ENCODE measurements around the gene SSTR3.

Gene SSTR3

DNA sequence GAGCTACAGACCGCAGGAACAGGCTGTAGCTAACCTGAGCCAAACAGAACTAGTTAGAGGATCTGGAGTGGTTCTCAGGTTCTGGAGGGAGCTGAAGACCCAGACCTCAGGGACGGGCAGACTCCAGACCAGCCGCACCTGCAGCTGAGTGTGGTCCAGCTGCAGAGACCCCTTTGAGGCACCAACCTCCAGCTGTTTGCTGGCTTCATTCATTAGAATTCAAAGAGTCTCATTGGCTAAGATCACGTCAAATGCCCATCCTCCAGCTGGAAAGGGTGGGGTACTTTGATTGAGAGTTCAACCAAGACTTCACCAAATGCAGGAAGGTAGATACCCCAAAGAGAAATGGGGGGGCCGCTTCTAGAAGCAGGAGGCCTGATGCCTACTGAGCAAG is 49.2 kb downstream of the SSTR3 start:
- H3K36me3 ChIP-seq (ENCODE audit: control insufficient read depth, insufficient read depth, low read length) = no peaks in the 10 kb centered on the region
- no peaks in the 10 kb centered on the region for H3K79me2 ChIP-seq
- H2AFZ ChIP-seq = no peak overlapping the region
- TF ChIP-seq, protein P1, sequence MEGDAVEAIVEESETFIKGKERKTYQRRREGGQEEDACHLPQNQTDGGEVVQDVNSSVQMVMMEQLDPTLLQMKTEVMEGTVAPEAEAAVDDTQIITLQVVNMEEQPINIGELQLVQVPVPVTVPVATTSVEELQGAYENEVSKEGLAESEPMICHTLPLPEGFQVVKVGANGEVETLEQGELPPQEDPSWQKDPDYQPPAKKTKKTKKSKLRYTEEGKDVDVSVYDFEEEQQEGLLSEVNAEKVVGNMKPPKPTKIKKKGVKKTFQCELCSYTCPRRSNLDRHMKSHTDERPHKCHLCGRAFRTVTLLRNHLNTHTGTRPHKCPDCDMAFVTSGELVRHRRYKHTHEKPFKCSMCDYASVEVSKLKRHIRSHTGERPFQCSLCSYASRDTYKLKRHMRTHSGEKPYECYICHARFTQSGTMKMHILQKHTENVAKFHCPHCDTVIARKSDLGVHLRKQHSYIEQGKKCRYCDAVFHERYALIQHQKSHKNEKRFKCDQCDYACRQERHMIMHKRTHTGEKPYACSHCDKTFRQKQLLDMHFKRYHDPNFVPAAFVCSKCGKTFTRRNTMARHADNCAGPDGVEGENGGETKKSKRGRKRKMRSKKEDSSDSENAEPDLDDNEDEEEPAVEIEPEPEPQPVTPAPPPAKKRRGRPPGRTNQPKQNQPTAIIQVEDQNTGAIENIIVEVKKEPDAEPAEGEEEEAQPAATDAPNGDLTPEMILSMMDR (IDR thresholded peaks at IDR 0.05) = no peak
- H3K9me3 ChIP-seq (ENCODE audit: control insufficient read depth, low read length) = no peaks in the 10 kb centered on the region
- H3K27me3 ChIP-seq (ENCODE audit: control insufficient read depth, insufficient read depth, low read length) = no peaks in the 10 kb centered on the region
- H3K9ac ChIP-seq = no peak overlapping the region
- no peak overlapping the region for H3K4me2 ChIP-seq (ENCODE audit: low read length)
- H3K4me3 ChIP-seq (ENCODE audit: low read depth, low read length) = no peak overlapping the region
- no peak overlapping the region for H3K27ac ChIP-seq
- no peaks in the 10 kb centered on the region for H3K4me1 ChIP-seq

- Histone ChIP-seq H3K4me2 (ENCODE audit: low read length) (no peak overlapping the region), H3K27me3 (ENCODE audit: control insufficient read depth, insufficient read depth, low read length) (no peaks in the 10 kb centered on the region), H3K79me2 (no peaks in the 10 kb centered on the region), H3K36me3 (ENCODE audit: control insufficient read depth, insufficient read depth, low read length) (no peaks in the 10 kb centered on the region), H3K9ac (no peak overlapping the region), H3K9me3 (ENCODE audit: control insufficient read depth, low read length) (no peaks in the 10 kb centered on the region), H3K4me1 (no peaks in the 10 kb centered on the region), H3K27ac (no peak overlapping the region), H3K4me3 (ENCODE audit: low read depth, low read length) (no peak overlapping the region), H2AFZ (no peak overlapping the region)
- TF ChIP-seq, protein P1 (IDR thresholded peaks at IDR 0.05) = no peak
These were observed 49.8 kb downstream of the SSTR3 start for GRCh38 chr22:37162221-37163095.

DNA sequence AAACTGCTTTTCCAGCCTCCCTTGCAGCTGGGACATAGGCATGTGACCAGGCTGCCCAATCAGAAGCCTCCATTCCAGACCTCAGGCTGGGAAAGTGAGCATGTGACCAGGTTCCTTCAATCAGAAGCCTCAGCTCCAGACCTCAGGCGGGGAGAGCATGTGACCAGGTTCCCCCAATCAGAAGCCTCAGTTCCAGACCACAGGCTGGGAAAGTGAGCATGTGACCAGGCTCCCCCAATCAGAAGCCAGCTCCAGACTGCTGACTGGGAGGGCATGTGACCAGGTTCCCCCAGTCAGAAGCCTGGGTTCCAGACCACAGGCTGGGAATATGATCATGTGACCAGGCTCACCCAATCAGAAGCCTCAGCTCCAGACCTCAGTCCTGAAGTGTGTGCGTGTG is 50.8 kb downstream of the SSTR3 start:
- no peaks in the 10 kb centered on the region for H3K36me3 ChIP-seq (ENCODE audit: control insufficient read depth, insufficient read depth, low read length)
- no peak overlapping the region for H3K4me3 ChIP-seq (ENCODE audit: low read depth, low read length)
- H3K27ac ChIP-seq = no peak overlapping the region
- H3K79me2 ChIP-seq = no peaks in the 10 kb centered on the region
- TF ChIP-seq, protein P1 (IDR thresholded peaks at IDR 0.05) = no peak
- H3K9me3 ChIP-seq (ENCODE audit: control insufficient read depth, low read length) = no peaks in the 10 kb centered on the region
- no peak overlapping the region for H3K9ac ChIP-seq
- no peak overlapping the region for H2AFZ ChIP-seq
- no peak overlapping the region for H3K4me2 ChIP-seq (ENCODE audit: low read length)
- no peaks in the 10 kb centered on the region for H3K27me3 ChIP-seq (ENCODE audit: control insufficient read depth, insufficient read depth, low read length)
- no peaks in the 10 kb centered on the region for H3K4me1 ChIP-seq

DNA sequence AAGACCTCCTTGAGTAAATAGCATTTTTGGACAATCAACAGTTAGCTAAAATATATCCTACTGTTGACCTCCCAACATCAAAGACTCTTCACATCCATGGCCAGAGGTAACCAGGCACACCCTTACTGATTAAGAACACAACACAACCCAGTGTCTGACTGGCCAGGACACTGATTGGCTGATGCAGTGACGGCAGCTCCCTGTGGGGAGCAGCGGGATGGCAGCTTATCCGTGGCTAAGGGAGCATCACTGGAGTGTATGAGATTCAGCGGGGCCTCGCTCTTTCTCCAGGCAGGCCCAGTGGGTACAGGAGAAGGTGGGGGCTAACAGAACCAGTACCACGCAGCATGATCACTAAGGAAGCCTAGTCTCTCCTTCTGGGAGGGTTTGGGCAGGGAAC is 52.2 kb downstream of the SSTR3 start:
- Histone ChIP-seq H2AFZ (no peak overlapping the region), H3K27me3 (ENCODE audit: control insufficient read depth, insufficient read depth, low read length) (no peaks in the 10 kb centered on the region), H3K4me2 (ENCODE audit: low read length) (no peak overlapping the region), H3K9ac (no peak overlapping the region), H3K36me3 (ENCODE audit: control insufficient read depth, insufficient read depth, low read length) (no peaks in the 10 kb centered on the region), H3K79me2 (no peaks in the 10 kb centered on the region), H3K4me3 (ENCODE audit: low read depth, low read length) (no peak overlapping the region), H3K9me3 (ENCODE audit: control insufficient read depth, low read length) (no peaks in the 10 kb centered on the region), H3K4me1 (no peaks in the 10 kb centered on the region), H3K27ac (no peak overlapping the region)
- TF ChIP-seq, protein P1 (IDR thresholded peaks at IDR 0.05) = no peak

DNA sequence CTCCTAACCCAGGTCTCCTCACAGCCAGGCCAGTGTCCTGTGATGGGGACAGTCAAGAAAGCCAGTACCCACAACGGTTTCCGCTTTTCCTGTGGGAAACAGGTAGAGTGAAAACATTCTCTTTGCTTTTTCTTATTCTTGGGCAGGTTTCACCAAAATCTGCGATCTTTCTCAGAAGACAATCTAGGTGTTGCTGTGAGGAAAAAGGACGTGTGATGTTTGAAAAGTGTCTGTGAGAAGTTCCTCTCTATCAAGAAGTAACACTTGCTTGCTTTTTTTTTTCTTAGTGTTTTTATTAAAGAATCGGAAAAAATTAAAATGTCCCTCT is 53.4 kb downstream of the SSTR3 start:
- Histone ChIP-seq H3K4me3 (ENCODE audit: low read depth, low read length) (no peak overlapping the region), H3K4me1 (no peaks in the 10 kb centered on the region), H3K4me2 (ENCODE audit: low read length) (no peak overlapping the region), H3K36me3 (ENCODE audit: control insufficient read depth, insufficient read depth, low read length) (no peaks in the 10 kb centered on the region), H3K9ac (no peak overlapping the region), H3K9me3 (ENCODE audit: control insufficient read depth, low read length) (no peaks in the 10 kb centered on the region), H3K27ac (no peak overlapping the region), H3K27me3 (ENCODE audit: control insufficient read depth, insufficient read depth, low read length) (no peaks in the 10 kb centered on the region), H3K79me2 (no peaks in the 10 kb centered on the region), H2AFZ (no peak overlapping the region)
- TF ChIP-seq, protein P1 (IDR thresholded peaks at IDR 0.05) = no peak
